ENCODE data around the gene ZNF579. TPM values are rescaled to one million over a fixed set of nuclear protein-coding genes. Genes with fewer than 3 reads are reported as not detected.

ZNF579 gene
- total and polyA plus RNA-seq, 12 donors, result 7.1 to 23.8 (median 10.4) TPM

GRCh38 chr19:55602104-55603001, 21.7 kb upstream of the ZNF579 start:
- Histone ChIP-seq H3K27ac (peak overlapping the region in 2 of 10 donors; percentile 97 to 100), H3K4me1 (peaks cover 4 to 50% (median 38%) of the 10 kb centered on the region in 9 donors), H3K4me3 (no peak overlapping the region), H3K36me3 (peaks cover 0 to 19% (median 0%) of the 10 kb centered on the region in 9 donors), H3K27me3 (no peaks in the 10 kb centered on the region), H3K9me3 (no peaks in the 10 kb centered on the region)
- DNase-seq, result no peak
- TF ChIP-seq CTCF (IDR thresholded peaks at IDR 0.05), result no peak
- intact Hi-C loops (cut with DNase I), result loop anchor here in 1 of 10 donors (10.0 kb wide), 1 partner anchor 88 kb away; no protein-coding TSS in a partner anchor
- 92% methylated on average over 56 to 60 of the region's 60 CpGs for WGBS, 2 donors
- ATAC-seq, result no peak

- intact Hi-C loops (cut with DNase I), result loop anchor here in 1 of 10 donors (10.0 kb wide), 1 partner anchor 86 kb away; no protein-coding TSS in a partner anchor
- DNase-seq, result no peak
- no peak for TF ChIP-seq CTCF (IDR thresholded peaks at IDR 0.05)
- H3K4me3 ChIP-seq, result peak overlapping the region; percentile 54 to 94 (median 76)
- H3K4me1 ChIP-seq, result peaks cover 4 to 37% (median 27%) of the 10 kb centered on the region in 9 donors
- H3K9me3 ChIP-seq, result no peaks in the 10 kb centered on the region
- no peak for ATAC-seq
- WGBS, 2 donors, result 66 to 83% methylated on average over 4 of the region's 4 CpGs
- no peaks in the 10 kb centered on the region for H3K27me3 ChIP-seq
- H3K36me3 ChIP-seq, result peaks cover 0 to 23% (median 0%) of the 10 kb centered on the region in 9 donors
- H3K27ac ChIP-seq, result peak overlapping the region; percentile 96 to 100 (median 98)
Measured at GRCh38 chr19:55601084-55601483, 20.4 kb upstream of the ZNF579 start.

- 6 to 10% methylated on average over 9 to 15 of the region's 15 CpGs for WGBS, 2 donors
- H3K4me1 ChIP-seq, result peaks cover 4 to 34% (median 27%) of the 10 kb centered on the region in 9 donors
- no peaks in the 10 kb centered on the region for H3K27me3 ChIP-seq
- H3K4me3 ChIP-seq, result peak overlapping the region; percentile 54 to 94 (median 76)
- peak overlapping the region; percentile 96 to 100 (median 98) for H3K27ac ChIP-seq
- ATAC-seq (no peak), DNase-seq (no peak)
- H3K9me3 ChIP-seq, result no peaks in the 10 kb centered on the region
- H3K36me3 ChIP-seq, result peaks cover 0 to 27% (median 0%) of the 10 kb centered on the region in 9 donors
- intact Hi-C loops (cut with DNase I), result loop anchor here in 1 of 10 donors (10.0 kb wide), 1 partner anchor 86 kb away; no protein-coding TSS in a partner anchor
- no peak for TF ChIP-seq CTCF (IDR thresholded peaks at IDR 0.05)
Measured at GRCh38 chr19:55600662-55601028, 20.0 kb upstream of the ZNF579 start.

DNA sequence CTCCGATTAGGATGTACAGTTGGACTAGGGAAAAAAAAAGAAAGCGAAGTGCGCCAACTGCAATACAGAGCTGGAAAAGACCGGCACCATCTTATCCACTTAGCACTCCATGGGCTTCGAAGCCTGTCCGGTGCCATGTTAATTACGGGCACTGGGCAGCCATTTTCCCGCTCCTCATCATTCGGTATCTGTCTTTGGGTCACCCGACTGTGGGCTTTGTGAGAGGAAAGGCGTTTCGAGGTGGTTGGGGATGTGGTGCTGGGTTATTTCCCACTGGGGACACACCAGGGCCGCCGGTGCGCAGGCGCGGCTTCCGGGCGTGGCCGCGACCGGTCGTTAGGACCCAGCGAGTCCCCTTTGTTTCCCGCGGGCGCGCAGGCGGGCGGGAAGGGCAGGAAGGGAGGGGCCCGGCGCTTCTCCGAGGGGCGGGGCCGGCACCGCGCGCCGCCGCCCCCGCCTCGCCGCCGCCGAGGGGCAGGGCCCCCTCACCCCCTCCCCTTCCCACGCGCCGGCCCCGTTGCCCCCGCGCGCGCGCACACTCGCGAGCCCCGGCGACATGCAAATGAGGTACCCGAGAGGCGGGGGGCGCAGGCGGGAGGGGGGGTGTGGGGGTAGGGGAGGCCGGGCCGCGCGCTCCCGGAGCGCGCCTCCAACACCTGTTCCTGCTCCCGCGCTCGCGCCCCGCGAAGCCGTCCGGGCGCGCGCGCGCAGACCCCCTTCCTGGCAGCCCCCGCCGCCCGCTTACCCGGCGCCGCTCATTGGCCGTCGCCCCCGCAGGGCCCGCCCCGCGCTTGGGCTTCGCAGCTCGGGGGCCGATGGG, 19.4 kb upstream of the ZNF579 start, which contains the start of gene ZNF524:
TSS of gene ZNF524 (plus strand) at position 447 of the 820 bp plus-strand sequence. CDS start 1,825 bp downstream, outside the sequence.
- Histone ChIP-seq H3K4me3 (peak within 1 kb of the TSS; percentile 54 to 94 (median 76)), H3K4me1 (peaks cover 4 to 34% (median 27%) of the 10 kb centered on the region in 9 donors), H3K27ac (peak within 1 kb of the TSS; percentile 96 to 100 (median 98)), H3K27me3 (no peaks in the 10 kb centered on the region), H3K9me3 (no peaks in the 10 kb centered on the region), H3K36me3 (peaks cover 0 to 33% (median 5%) of the 10 kb centered on the region in 9 donors)
- TF ChIP-seq CTCF (IDR thresholded peaks at IDR 0.05), result no peak
- ATAC-seq (peak; percentile 63 to 79 (median 72)), DNase-seq (peak; percentile 89 to 91)
- intact Hi-C loops (cut with DNase I), result loop anchor here in 4 of 10 donors (1.0 to 10.0 kb wide), 6 partner anchors 24 to 85 kb away; partner anchors contain the start of genes SBK3 (in 1 of the 4) and ZNF784 (in 1 of the 4)
- 1% methylated on average over 38 to 97 of the region's 97 CpGs for WGBS, 2 donors
